Esophagus squamous epithelium (tissue), 4 donors: ENCODE measurements around the gene SH3GL2.

Source experiments
- POLR2A ChIP-seq, 4 donors: fragments of 450-650 bp; IDR thresholded peaks; one replicate each; pipeline ENCODE4 v1.6.1; 2017; ENCODE audit warnings: antibody characterized with exemption in 4 of 4, mild to moderate bottlenecking in 4 of 4, moderate library complexity in 3 of 4
- TF ChIP-seq, protein P1 (sequence below), 6 experiments: fragments of 450-650 bp in 4 of 6; fragments of 200-600 bp in 2 of 6; sonication (generic) in 2 of 6; IDR thresholded peaks; one replicate each; pipeline ENCODE4 v1.5.1; 2016 to 2019; ENCODE audit warnings: antibody characterized with exemption in 6 of 6, mild to moderate bottlenecking in 4 of 6, moderate library complexity in 4 of 6

DNA sequence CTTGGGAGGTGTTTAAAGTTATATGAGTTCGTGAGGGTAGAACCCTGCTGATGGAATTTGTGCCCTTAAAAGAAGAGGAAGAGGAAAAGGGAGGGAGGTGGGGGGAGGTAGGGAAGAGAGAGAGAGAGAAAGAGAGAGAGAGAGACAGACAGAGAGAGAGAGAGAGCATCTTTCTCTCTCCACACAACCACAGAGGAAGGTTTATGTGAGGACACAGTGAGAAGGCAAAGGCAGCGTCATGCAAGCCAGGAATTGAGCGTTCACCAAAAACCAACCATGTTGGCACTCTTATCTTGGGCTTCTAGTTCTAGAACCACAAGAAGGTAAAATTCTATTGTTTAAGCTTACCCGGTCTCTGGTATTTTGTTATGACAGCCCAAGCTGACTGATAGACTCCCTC is 152.4 kb downstream of the SH3GL2 start:
- TF ChIP-seq, protein P1, sequence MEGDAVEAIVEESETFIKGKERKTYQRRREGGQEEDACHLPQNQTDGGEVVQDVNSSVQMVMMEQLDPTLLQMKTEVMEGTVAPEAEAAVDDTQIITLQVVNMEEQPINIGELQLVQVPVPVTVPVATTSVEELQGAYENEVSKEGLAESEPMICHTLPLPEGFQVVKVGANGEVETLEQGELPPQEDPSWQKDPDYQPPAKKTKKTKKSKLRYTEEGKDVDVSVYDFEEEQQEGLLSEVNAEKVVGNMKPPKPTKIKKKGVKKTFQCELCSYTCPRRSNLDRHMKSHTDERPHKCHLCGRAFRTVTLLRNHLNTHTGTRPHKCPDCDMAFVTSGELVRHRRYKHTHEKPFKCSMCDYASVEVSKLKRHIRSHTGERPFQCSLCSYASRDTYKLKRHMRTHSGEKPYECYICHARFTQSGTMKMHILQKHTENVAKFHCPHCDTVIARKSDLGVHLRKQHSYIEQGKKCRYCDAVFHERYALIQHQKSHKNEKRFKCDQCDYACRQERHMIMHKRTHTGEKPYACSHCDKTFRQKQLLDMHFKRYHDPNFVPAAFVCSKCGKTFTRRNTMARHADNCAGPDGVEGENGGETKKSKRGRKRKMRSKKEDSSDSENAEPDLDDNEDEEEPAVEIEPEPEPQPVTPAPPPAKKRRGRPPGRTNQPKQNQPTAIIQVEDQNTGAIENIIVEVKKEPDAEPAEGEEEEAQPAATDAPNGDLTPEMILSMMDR (IDR thresholded peaks at IDR 0.05), result no peak
- no peak for TF ChIP-seq POLR2A (IDR thresholded peaks at IDR 0.05)
